B cell (primary cell): ENCODE results near the gene PIK3CD. TPM values are rescaled to one million over a fixed set of nuclear protein-coding genes. Genes with fewer than 3 reads are reported as not detected.

Source experiments
- ATAC-seq: fragments of 200-7000 bp; cut with Tn5 transposase; one replicate; pipeline ENCODE4 v1.10.0; 2021; ENCODE audit warnings: low read depth, mild to moderate bottlenecking, moderate number of reproducible peaks, moderate library complexity
- CTCF ChIA-PET: fragments of 350-600 bp; sonication (Branson Sonifier 250); formaldehyde crosslinking; loops from one replicate; lab custom pipeline; 2021; ENCODE audit warnings: antibody characterized with exemption, inconsistent platforms; lab: Charles Lee
- POLR2A ChIA-PET: fragments of 350-600 bp; sonication (Branson Sonifier 250); formaldehyde crosslinking; loops from one replicate; lab custom pipeline; 2021; ENCODE audit warnings: antibody characterized with exemption; lab: Charles Lee
- DNase-seq: peaks from one replicate; pipeline ENCODE4 v3.0.0; 2013
- H2AFZ ChIP-seq: 2 replicates; pipeline ENCODE4 v1.6.1; 2012; ENCODE audit warnings: mild to moderate bottlenecking, low read depth, low read length; ENCODE audit not compliant: insufficient read depth, poor library complexity, severe bottlenecking
- H3K27ac ChIP-seq, 2 donors: 1 replicate in 1 of 2; 2 replicates in 1 of 2; pipeline ENCODE4 v1.5.1; 2012 to 2013; ENCODE audit warnings: low read length in 2 of 2, mild to moderate bottlenecking in 2 of 2, moderate library complexity in 1 of 2
- H3K27me3 ChIP-seq, 4 experiments: fragments of 200-600 bp in 1 of 4; sonication (generic) in 1 of 4; replicated peaks in 1 of 4; 1 replicate in 2 of 4; 2 replicates in 2 of 4; pipeline versions ENCODE4 v1.6.1 to v1.7.0; 2013 to 2016; ENCODE audit warnings: low read length in 3 of 4, mild to moderate bottlenecking in 2 of 4, mixed read lengths in 1 of 4, moderate library complexity in 1 of 4; ENCODE audit not compliant: insufficient read depth in 4 of 4, control insufficient read depth in 3 of 4; ENCODE audit errors: control extremely low read depth in 1 of 4
- H3K36me3 ChIP-seq, 2 experiments: replicated peaks in 1 of 2; 1 replicate in 1 of 2; 2 replicates in 1 of 2; pipeline versions ENCODE4 v1.6.1 to v1.7.1; 2013; ENCODE audit warnings: low read length in 1 of 2; ENCODE audit not compliant: insufficient read depth in 2 of 2, control insufficient read depth in 1 of 2; ENCODE audit errors: control extremely low read depth in 1 of 2, extremely low read depth in 1 of 2
- H3K4me1 ChIP-seq, 2 donors: fragments of 200-600 bp in 1 of 2; sonication (generic) in 1 of 2; 1 replicate in 1 of 2; 2 replicates in 1 of 2; pipeline versions ENCODE4 v1.5.1 to v1.6.1; 2013 to 2017; ENCODE audit warnings: low read length in 2 of 2; ENCODE audit not compliant: control insufficient read depth in 2 of 2, insufficient read depth in 2 of 2
- H3K4me2 ChIP-seq: replicated peaks from 2 replicates; pipeline ENCODE3; 2012; ENCODE audit warnings: mild to moderate bottlenecking, low read depth, low read length; ENCODE audit not compliant: poor library complexity, severe bottlenecking
- H3K4me3 ChIP-seq, 5 experiments: fragments of 200-600 bp in 1 of 5; sonication (generic) in 1 of 5; 1 replicate in 3 of 5; 2 replicates in 2 of 5; pipeline versions ENCODE4 v1.5.1 to v1.7.0; 2011 to 2016; ENCODE audit warnings: low read length in 4 of 5, mild to moderate bottlenecking in 4 of 5, low read depth in 2 of 5, control low read depth in 1 of 5, moderate library complexity in 1 of 5; ENCODE audit not compliant: insufficient read depth in 1 of 5; ENCODE audit errors: control extremely low read depth in 1 of 5, extremely low read depth in 1 of 5
- H3K79me2 ChIP-seq: fragments of 200-600 bp; sonication (generic); one replicate; pipeline ENCODE4 v1.6.0; 2016; ENCODE audit warnings: low read length; ENCODE audit not compliant: control insufficient read depth, insufficient read depth
- H3K9ac ChIP-seq: fragments of 200-600 bp; sonication (generic); 2 replicates; pipeline ENCODE4 v1.6.1; 2017; ENCODE audit warnings: mild to moderate bottlenecking, low read length, moderate library complexity
- H3K9me3 ChIP-seq, 3 donors: one replicate each; pipeline versions ENCODE4 v1.6.1 to v1.7.1; 2013; ENCODE audit warnings: low read length in 2 of 3; ENCODE audit not compliant: control insufficient read depth in 2 of 3, insufficient read depth in 1 of 3; ENCODE audit errors: control extremely low read depth in 1 of 3
- H4K20me1 ChIP-seq: 2 replicates; pipeline ENCODE4 v1.6.0; 2012; ENCODE audit warnings: mild to moderate bottlenecking, low read length; ENCODE audit not compliant: insufficient read depth, control insufficient read depth, poor library complexity, severe bottlenecking
- H3K27ac Mint-ChIP-seq: one replicate; pipeline ENCODE4 v1.8.0; 2021; ENCODE audit warnings: mixed read lengths
- H3K27me3 Mint-ChIP-seq: one replicate; pipeline ENCODE4 v1.8.0; 2021; ENCODE audit warnings: mixed read lengths
- H3K4me1 Mint-ChIP-seq: one replicate; pipeline ENCODE4 v1.8.0; 2021; ENCODE audit warnings: mixed read lengths
- H3K4me3 Mint-ChIP-seq: one replicate; pipeline ENCODE4 v1.8.0; 2021; ENCODE audit warnings: mixed read lengths
- H3K9me3 Mint-ChIP-seq: one replicate; pipeline ENCODE4 v1.8.0; 2022; ENCODE audit warnings: mixed read lengths; ENCODE audit not compliant: insufficient read depth
- EZH2 ChIP-seq: IDR thresholded peaks from 2 replicates; pipeline ENCODE4 v1.6.1; 2012; ENCODE audit warnings: borderline replicate concordance, low read depth, mild to moderate bottlenecking, moderate library complexity, low read length; ENCODE audit not compliant: insufficient read depth, poor library complexity, severe bottlenecking
- WGBS: methylation state at CpG from one replicate; pipeline ENCODE4 v1.1.5; 2013; ENCODE audit warnings: missing lambda C conversion rate; ENCODE audit not compliant: insufficient coverage; 5-methylcytosine and 5-hydroxymethylcytosine counted together
- intact Hi-C: fragments of 100-400 bp; cut with micrococcal nuclease; formaldehyde crosslinking; loops from one replicate; pipeline ENCODE4 v1.10.0; 2022
- polyA plus RNA-seq: library from polyadenylated mRNA; depleted of rRNA; stranded (reverse); fragments of >200 nt; gene quantifications from 2 replicates; pipeline ENCODE4 v1.2.3, GENCODE V29; 2012
- total RNA-seq, 2 donors: library from RNA; stranded (reverse); fragments of 120-200 nt in 1 of 2; gene quantifications; 1 replicate in 1 of 2; 2 replicates in 1 of 2; pipeline versions ENCODE4 v1.2.3 to v1.2.4, GENCODE V29; 2013 to 2022
- TF ChIP-seq, protein P1 (sequence below): fragments of 200-600 bp; IDR thresholded peaks from one replicate; pipeline ENCODE4 v1.8.0; 2022; ENCODE audit warnings: antibody characterized with exemption, mild to moderate bottlenecking

Gene PIK3CD
- total and polyA plus RNA-seq, 2 donors (not counting 1 experiment from before 2014, with no cell fraction given) = 144 to 222 TPM

- H3K27me3 Mint-ChIP-seq = no peaks in the 10 kb centered on the region
These were observed 4.3 kb downstream of the PIK3CD start for GRCh38 chr1:9655836-9656235.

More at GRCh38 chr1:9655836-9656235, 4.3 kb downstream of the PIK3CD start:
- H3K36me3 ChIP-seq = peaks cover 0 to 19% of the 10 kb centered on the region in 2 experiments
- H3K4me1 ChIP-seq = peaks cover 57 to 69% of the 10 kb centered on the region in 2 donors
- H3K79me2 ChIP-seq = peaks cover 85% of the 10 kb centered on the region
- DNase-seq (no peak), ATAC-seq (no peak)
- Mint-ChIP-seq H3K4me3 (peak overlapping the region; percentile 94), H3K4me1 (peaks cover 82% of the 10 kb centered on the region), H3K9me3 (no peaks in the 10 kb centered on the region), H3K27ac (peak overlapping the region; percentile 83)
- H3K4me3 ChIP-seq = peak overlapping the region in 4 of 5 experiments; percentile 28 to 96 (median 80)
- intact Hi-C loops = loop anchor here (1.0 to 5.0 kb wide), 5 partner anchors 14 to 61 kb away; no protein-coding TSS in a partner anchor
- peak overlapping the region; percentile 77 to 82 for H3K27ac ChIP-seq
- no peak for TF ChIP-seq EZH2
- TF ChIP-seq, protein P1, sequence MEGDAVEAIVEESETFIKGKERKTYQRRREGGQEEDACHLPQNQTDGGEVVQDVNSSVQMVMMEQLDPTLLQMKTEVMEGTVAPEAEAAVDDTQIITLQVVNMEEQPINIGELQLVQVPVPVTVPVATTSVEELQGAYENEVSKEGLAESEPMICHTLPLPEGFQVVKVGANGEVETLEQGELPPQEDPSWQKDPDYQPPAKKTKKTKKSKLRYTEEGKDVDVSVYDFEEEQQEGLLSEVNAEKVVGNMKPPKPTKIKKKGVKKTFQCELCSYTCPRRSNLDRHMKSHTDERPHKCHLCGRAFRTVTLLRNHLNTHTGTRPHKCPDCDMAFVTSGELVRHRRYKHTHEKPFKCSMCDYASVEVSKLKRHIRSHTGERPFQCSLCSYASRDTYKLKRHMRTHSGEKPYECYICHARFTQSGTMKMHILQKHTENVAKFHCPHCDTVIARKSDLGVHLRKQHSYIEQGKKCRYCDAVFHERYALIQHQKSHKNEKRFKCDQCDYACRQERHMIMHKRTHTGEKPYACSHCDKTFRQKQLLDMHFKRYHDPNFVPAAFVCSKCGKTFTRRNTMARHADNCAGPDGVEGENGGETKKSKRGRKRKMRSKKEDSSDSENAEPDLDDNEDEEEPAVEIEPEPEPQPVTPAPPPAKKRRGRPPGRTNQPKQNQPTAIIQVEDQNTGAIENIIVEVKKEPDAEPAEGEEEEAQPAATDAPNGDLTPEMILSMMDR = no peak
- H4K20me1 ChIP-seq = peaks cover 81% of the 10 kb centered on the region
- WGBS = 72% methylated on average over 10 of the region's 11 CpGs
- peak overlapping the region; percentile 83 for H3K9ac ChIP-seq
- POLR2A ChIA-PET = interaction anchor here (0.6 to 8.2 kb wide), 8 partner anchors 10 to 918 kb away, joined by 3 to 251 read pairs (median 10); no protein-coding TSS in a partner anchor
- H3K27me3 ChIP-seq = no peaks in the 10 kb centered on the region
- peak overlapping the region; percentile 90 for H3K4me2 ChIP-seq
- H3K9me3 ChIP-seq = no peaks in the 10 kb centered on the region
- CTCF ChIA-PET = interaction anchor here (0.5 to 10.6 kb wide), 15 partner anchors 9 to 69 kb away, joined by 3 to 231 read pairs (median 3); no protein-coding TSS in a partner anchor
- no peak overlapping the region for H2AFZ ChIP-seq
